Mucosa of descending colon (tissue), 3 donors: ENCODE measurements around the gene CDK15. TPM values are rescaled to one million over a fixed set of nuclear protein-coding genes. Genes with fewer than 3 reads are reported as not detected.
"Not testable (repeated sequence)": the region's sequence is repeated elsewhere in the genome, so short reads cannot be mapped to it uniquely, and the experiment has no call there.

Experiments
- ATAC-seq: fragments of 200-7000 bp; cut with Tn5 transposase; one replicate; pipeline ENCODE4 v1.9.1; 2020; ENCODE audit warnings: mild to moderate bottlenecking, moderate library complexity
- DNase-seq, 3 donors: peaks; one replicate each; pipeline ENCODE4 v3.0.0-alpha.2; 2020
- H3K36me3 ChIP-seq: fragments of 200-600 bp; one replicate; pipeline ENCODE4 v1.8.0; 2021; ENCODE audit warnings: low read depth, mild to moderate bottlenecking
- H3K4me1 ChIP-seq: fragments of 200-600 bp; one replicate; pipeline ENCODE4 v1.8.0; 2021; ENCODE audit warnings: low read depth, mild to moderate bottlenecking
- H3K4me3 ChIP-seq: fragments of 200-600 bp; one replicate; pipeline ENCODE4 v1.8.0; 2021; ENCODE audit warnings: mild to moderate bottlenecking
- H3K9me3 ChIP-seq: fragments of 200-600 bp; one replicate; pipeline ENCODE4 v1.8.0; 2021; ENCODE audit warnings: mild to moderate bottlenecking
- CTCF ChIP-seq: fragments of 200-600 bp; IDR thresholded peaks from one replicate; pipeline ENCODE4 v1.8.0; 2022; ENCODE audit warnings: antibody characterized with exemption, mild to moderate bottlenecking
- intact Hi-C, 2 donors: fragments of 100-400 bp; cut with DNase I in 1 of 2; cut with micrococcal nuclease in 1 of 2; formaldehyde crosslinking; loops; one replicate each; pipeline versions ENCODE4 v1.11.0 to v1.11.1; 2022; cut with DNase I, micrococcal nuclease
- total RNA-seq, 3 donors: library from RNA; stranded (reverse); fragmentation: NEBNext Ultra II Directional in 2 of 3; extraction: Animal tissue kit (Norgen Biotek cat#: 25700) in 2 of 3; gene quantifications; one replicate each; pipeline versions ENCODE4 v1.2.1 to v1.2.4, GENCODE V29; 2021 to 2023
- donor health status: DM: no; HTN: no; CAD: no; lungs with moderate emphysema.
- donor health status: DM: no; HTN: no; CAD: no.
- donor health status: DM: no; HTN: yes; CAD: no.

CDK15 gene
- total RNA-seq, 3 donors from 2014 or later, result 0.94 to 1.4 TPM; not detected in 1

GRCh38 chr2:201797175-201797840, 9.0 kb upstream of the CDK15 start:
- no peaks in the 10 kb centered on the region for H3K4me1 ChIP-seq
- H3K4me3 ChIP-seq, result no peak overlapping the region
- DNase-seq (no peak), ATAC-seq (no peak)
- intact Hi-C loops, result loop anchor here (10.0 kb wide), 2 partner anchors 377 to 387 kb away; no protein-coding TSS in a partner anchor
- no peak for TF ChIP-seq CTCF
- no peaks in the 10 kb centered on the region for H3K36me3 ChIP-seq
- no peaks in the 10 kb centered on the region for H3K9me3 ChIP-seq

GRCh38 chr2:201798252-201798913, 8.0 kb upstream of the CDK15 start:
- H3K9me3 ChIP-seq, result no peaks in the 10 kb centered on the region
- intact Hi-C loops, result loop anchor here (10.0 kb wide), 2 partner anchors 376 to 386 kb away; no protein-coding TSS in a partner anchor
- ATAC-seq (no peak), DNase-seq (no peak)
- no peak for TF ChIP-seq CTCF
- H3K36me3 ChIP-seq, result no peaks in the 10 kb centered on the region
- H3K4me1 ChIP-seq, result no peaks in the 10 kb centered on the region
- H3K4me3 ChIP-seq, result no peak overlapping the region

- ATAC-seq, H3K36me3 ChIP-seq, H3K9me3 ChIP-seq, H3K4me3 ChIP-seq, H3K4me1 ChIP-seq, DNase-seq: not testable (repeated sequence)
- intact Hi-C loops, result loop anchor here (10.0 kb wide), 2 partner anchors 376 to 386 kb away; no protein-coding TSS in a partner anchor
Observed at GRCh38 chr2:201798914-201799285, 7.4 kb upstream of the CDK15 start.

- intact Hi-C loops, result no loop called here
- Histone ChIP-seq H3K4me3 (no peak overlapping the region), H3K9me3 (no peaks in the 10 kb centered on the region), H3K4me1 (no peaks in the 10 kb centered on the region), H3K36me3 (no peaks in the 10 kb centered on the region)
- ATAC-seq (peak; percentile 13), DNase-seq (peak in 1 of 3 donors; percentile 9)
- TF ChIP-seq CTCF, result no peak
Observed at GRCh38 chr2:201807452-201807999, 1.2 kb downstream of the CDK15 start.

GRCh38 chr2:201808027-201808426, 1.7 kb downstream of the CDK15 start:
- ATAC-seq, result no peak
- intact Hi-C loops, result no loop called here
- no peak for TF ChIP-seq CTCF

GRCh38 chr2:201809633-201810032, 3.3 kb downstream of the CDK15 start:
- Histone ChIP-seq H3K4me1 (no peaks in the 10 kb centered on the region), H3K4me3 (no peak overlapping the region), H3K9me3 (no peaks in the 10 kb centered on the region), H3K36me3 (no peaks in the 10 kb centered on the region)
- ATAC-seq, result no peak
- no peak for DNase-seq
- TF ChIP-seq CTCF, result no peak
- intact Hi-C loops, result no loop called here

More at GRCh38 chr2:201808027-201808426, 1.7 kb downstream of the CDK15 start:
- H3K4me1 ChIP-seq, result no peaks in the 10 kb centered on the region
- no peaks in the 10 kb centered on the region for H3K36me3 ChIP-seq
- DNase-seq, result no peak
- no peaks in the 10 kb centered on the region for H3K9me3 ChIP-seq
- H3K4me3 ChIP-seq, result no peak overlapping the region

GRCh38 chr2:201810604-201811003, 4.3 kb downstream of the CDK15 start:
- H3K9me3 ChIP-seq, ATAC-seq, DNase-seq, H3K4me1 ChIP-seq, intact Hi-C loops, H3K36me3 ChIP-seq, H3K4me3 ChIP-seq: not testable (repeated sequence)
